ENCODE measurements around the gene BCL7A.

The BCL7A gene

GRCh38 chr12:121990692-121991603, 30.7 kb upstream of the BCL7A start:
- H3K4me3 ChIP-seq (ENCODE audit: low read depth, low read length), result no peak overlapping the region

GRCh38 chr12:121992059-121992879, 29.4 kb upstream of the BCL7A start:
- no peak for TF ChIP-seq CTCF (IDR thresholded peaks at IDR 0.05; ENCODE audit: borderline replicate concordance, insufficient read depth, low read depth, low read length)
- H3K4me3 ChIP-seq (ENCODE audit: low read depth, low read length), result no peak overlapping the region

More at GRCh38 chr12:121990692-121991603, 30.7 kb upstream of the BCL7A start:
- no peak for TF ChIP-seq CTCF (IDR thresholded peaks at IDR 0.05; ENCODE audit: borderline replicate concordance, insufficient read depth, low read depth, low read length)

- no peak overlapping the region for H3K4me3 ChIP-seq (ENCODE audit: low read depth, low read length)
- TF ChIP-seq CTCF (IDR thresholded peaks at IDR 0.05; ENCODE audit: borderline replicate concordance, insufficient read depth, low read depth, low read length), result no peak
These were observed 25.4 kb upstream of the BCL7A start for GRCh38 chr12:121996050-121996944.

- no peak overlapping the region for H3K4me3 ChIP-seq (ENCODE audit: low read depth, low read length)
- no peak for TF ChIP-seq CTCF (IDR thresholded peaks at IDR 0.05; ENCODE audit: borderline replicate concordance, insufficient read depth, low read depth, low read length)
These were observed 24.6 kb upstream of the BCL7A start for GRCh38 chr12:121996945-121997612.

GRCh38 chr12:122001466-122002209, 20.0 kb upstream of the BCL7A start:
- no peak for TF ChIP-seq CTCF (IDR thresholded peaks at IDR 0.05; ENCODE audit: borderline replicate concordance, insufficient read depth, low read depth, low read length)
- no peak overlapping the region for H3K4me3 ChIP-seq (ENCODE audit: low read depth, low read length)

Data from GM12875 (cell line).